WERI-Rb-1 (cell line): ENCODE results near the gene ITGB7.

Experiments
- DNase-seq: peaks from one replicate; pipeline ENCODE4 v3.0.0-alpha.2; 2020
- H3K27ac ChIP-seq: fragments of 250-450 bp; sonication (Bioruptor Pico); 2 replicates; pipeline ENCODE4 v1.5.1; 2020; ENCODE audit warnings: mild to moderate bottlenecking, moderate library complexity
- H3K27me3 ChIP-seq: fragments of 250-450 bp; sonication (Bioruptor Pico); 2 replicates; pipeline ENCODE4 v1.5.1; 2021; ENCODE audit warnings: mild to moderate bottlenecking, low read depth, moderate library complexity; ENCODE audit not compliant: insufficient read depth, severe bottlenecking
- H3K36me3 ChIP-seq: fragments of 250-450 bp; sonication (Bioruptor Pico); 2 replicates; pipeline ENCODE4 v1.5.1; 2020; ENCODE audit warnings: mild to moderate bottlenecking, moderate library complexity
- H3K4me3 ChIP-seq: 2 replicates; pipeline ENCODE4 v1.5.1; 2011; ENCODE audit warnings: low read depth, mild to moderate bottlenecking, control low read depth, low read length
- H3K9me3 ChIP-seq: fragments of 250-450 bp; sonication (Bioruptor Pico); 2 replicates; pipeline ENCODE4 v1.5.1; 2021; ENCODE audit warnings: mild to moderate bottlenecking, moderate library complexity; ENCODE audit not compliant: severe bottlenecking
- CTCF ChIP-seq: IDR thresholded peaks from 2 replicates; pipeline ENCODE4 v1.5.1; 2011; ENCODE audit warnings: low read depth, mild to moderate bottlenecking, control low read depth, inconsistent platforms, low read length

ITGB7 gene

GRCh38 chr12:53159195-53159839, 47.7 kb downstream of the ITGB7 start:
- peak; percentile 93 for DNase-seq
- no peaks in the 10 kb centered on the region for H3K36me3 ChIP-seq
- H3K9me3 ChIP-seq, result no peaks in the 10 kb centered on the region
- TF ChIP-seq CTCF, result peak; percentile 99
- peak overlapping the region; percentile 61 for H3K27ac ChIP-seq
- H3K27me3 ChIP-seq, result no peaks in the 10 kb centered on the region
- H3K4me3 ChIP-seq, result peak overlapping the region; percentile 19

GRCh38 chr12:53152390-53152789, 54.7 kb downstream of the ITGB7 start:
- H3K27ac ChIP-seq, result no peak overlapping the region
- H3K36me3 ChIP-seq, result no peaks in the 10 kb centered on the region
- no peak overlapping the region for H3K4me3 ChIP-seq
- H3K9me3 ChIP-seq, result no peaks in the 10 kb centered on the region
- H3K27me3 ChIP-seq, result no peaks in the 10 kb centered on the region
- no peak for DNase-seq
- TF ChIP-seq CTCF, result no peak

GRCh38 chr12:53151039-53151438, 56.0 kb downstream of the ITGB7 start:
- H3K9me3 ChIP-seq, result no peaks in the 10 kb centered on the region
- no peaks in the 10 kb centered on the region for H3K27me3 ChIP-seq
- no peak overlapping the region for H3K4me3 ChIP-seq
- no peak for TF ChIP-seq CTCF
- no peak overlapping the region for H3K27ac ChIP-seq
- DNase-seq, result no peak
- no peaks in the 10 kb centered on the region for H3K36me3 ChIP-seq

GRCh38 chr12:53147653-53148052, 59.4 kb downstream of the ITGB7 start:
- DNase-seq, result no peak
- H3K27ac ChIP-seq, result no peak overlapping the region
- TF ChIP-seq CTCF, result no peak
- H3K27me3 ChIP-seq, result no peaks in the 10 kb centered on the region
- no peaks in the 10 kb centered on the region for H3K36me3 ChIP-seq
- H3K4me3 ChIP-seq, result no peak overlapping the region
- H3K9me3 ChIP-seq, result no peaks in the 10 kb centered on the region

GRCh38 chr12:53147181-53147580, 59.9 kb downstream of the ITGB7 start:
- Histone ChIP-seq H3K9me3 (no peaks in the 10 kb centered on the region), H3K36me3 (no peaks in the 10 kb centered on the region), H3K27ac (no peak overlapping the region), H3K4me3 (no peak overlapping the region), H3K27me3 (no peaks in the 10 kb centered on the region)
- no peak for TF ChIP-seq CTCF
- no peak for DNase-seq
